ENCODE measurements around the gene ASPG.

ASPG gene

DNA sequence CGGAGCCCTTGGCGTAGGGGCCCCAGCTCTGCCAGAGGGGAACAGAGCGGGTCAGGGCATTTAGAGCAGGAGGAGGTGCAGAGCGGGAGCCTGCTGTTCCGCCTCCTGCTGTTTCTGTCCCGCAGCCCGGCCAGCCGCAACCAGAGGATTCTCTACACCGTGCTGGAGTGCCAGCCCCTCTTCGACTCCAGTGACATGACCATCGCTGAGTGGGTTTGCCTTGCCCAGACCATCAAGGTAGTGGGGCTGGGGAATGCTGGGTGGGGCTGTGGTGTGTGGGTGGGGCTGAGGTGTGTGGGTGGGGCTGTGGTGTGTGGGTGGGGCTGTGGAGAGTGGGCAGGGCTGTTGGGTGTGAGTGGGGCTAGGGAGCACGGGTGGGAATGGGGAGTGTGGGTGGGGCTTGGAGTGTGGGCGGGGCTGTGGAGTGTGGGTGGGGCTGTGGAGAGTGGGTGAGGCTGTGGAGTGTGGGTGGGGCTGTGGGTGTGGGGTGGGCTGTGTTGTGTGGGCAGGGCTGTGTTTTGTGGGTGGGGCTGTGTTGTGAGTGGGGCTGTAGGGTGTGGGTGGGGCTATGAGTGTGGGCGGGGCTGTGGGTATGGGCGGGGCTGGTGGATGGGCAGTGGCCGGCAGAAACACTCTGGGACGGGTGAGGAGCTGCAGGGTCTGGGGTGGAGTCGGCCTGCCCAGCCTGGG lies 8.0 kb downstream of the ASPG start:
- DNase-seq (ENCODE audit: low read depth): no peak

DNA sequence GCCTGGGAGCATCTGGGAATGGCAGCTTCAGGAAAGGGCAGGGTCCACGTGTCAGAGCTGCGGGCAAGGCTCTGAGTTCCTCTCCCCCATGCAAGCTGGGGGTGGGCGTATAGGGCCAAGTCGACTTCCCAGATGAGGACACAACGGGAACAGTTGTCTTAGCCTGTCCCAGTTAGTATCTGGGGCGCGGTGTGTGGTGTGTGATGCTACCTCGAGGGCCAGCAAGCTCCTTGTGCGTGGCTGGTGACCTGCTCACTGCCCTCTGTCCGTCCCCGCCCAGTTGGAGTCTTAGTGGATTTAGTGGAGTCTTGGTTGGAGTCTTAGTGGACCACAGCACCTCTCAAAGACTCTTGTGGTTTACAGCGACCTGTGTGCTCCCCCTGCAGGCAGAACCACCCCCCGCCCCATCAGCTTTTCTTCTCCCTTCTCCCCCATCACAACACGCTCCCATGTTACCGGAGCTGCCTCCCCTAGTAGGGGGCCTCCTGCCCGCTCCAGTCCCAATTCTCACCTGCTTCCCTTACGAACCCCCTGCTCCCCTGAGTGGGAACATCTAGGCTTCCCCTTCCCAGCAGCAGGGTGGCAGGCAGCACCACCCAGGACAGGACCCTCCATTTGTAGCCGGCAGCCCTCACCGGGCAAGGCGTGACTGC lies 8.7 kb downstream of the ASPG start:
- no peak for DNase-seq (ENCODE audit: low read depth)

DNA sequence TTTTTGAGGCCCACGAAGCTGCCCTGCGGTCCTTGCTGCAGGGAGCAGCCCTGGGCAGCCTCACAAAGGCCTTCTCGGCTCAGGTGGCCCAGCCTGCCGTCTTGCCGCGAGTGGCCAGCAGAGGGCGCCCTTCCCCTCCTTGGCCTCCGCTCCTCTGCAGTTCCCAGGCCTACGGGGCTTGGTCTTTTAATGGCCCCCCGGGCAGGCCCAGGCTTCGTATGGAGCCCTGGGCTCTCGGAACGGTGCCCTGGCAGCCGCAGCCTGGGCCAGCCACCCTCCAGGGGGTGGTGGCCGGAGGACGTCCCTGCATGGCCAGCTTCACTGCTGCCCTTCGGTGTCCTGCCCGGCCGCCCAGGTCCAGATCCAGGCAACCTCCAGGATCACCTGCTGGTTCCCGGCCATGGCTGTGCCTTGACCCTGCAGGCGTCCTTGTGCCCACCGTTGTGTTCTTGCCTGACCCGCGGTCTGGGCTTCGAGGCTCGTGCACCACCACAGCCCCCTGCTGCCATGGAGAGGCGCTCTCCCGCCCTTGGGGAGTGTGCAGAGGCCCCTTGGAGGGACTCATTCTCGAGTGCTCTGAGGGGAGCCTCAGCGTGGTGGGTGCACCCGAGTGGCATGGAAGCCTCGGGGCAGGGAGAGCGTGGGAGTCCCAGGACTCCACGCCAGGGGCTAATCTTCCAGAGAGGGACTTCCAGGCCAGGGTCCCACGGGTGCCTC lies 9.4 kb downstream of the ASPG start:
- DNase-seq (ENCODE audit: low read depth): peak; percentile 66

DNA sequence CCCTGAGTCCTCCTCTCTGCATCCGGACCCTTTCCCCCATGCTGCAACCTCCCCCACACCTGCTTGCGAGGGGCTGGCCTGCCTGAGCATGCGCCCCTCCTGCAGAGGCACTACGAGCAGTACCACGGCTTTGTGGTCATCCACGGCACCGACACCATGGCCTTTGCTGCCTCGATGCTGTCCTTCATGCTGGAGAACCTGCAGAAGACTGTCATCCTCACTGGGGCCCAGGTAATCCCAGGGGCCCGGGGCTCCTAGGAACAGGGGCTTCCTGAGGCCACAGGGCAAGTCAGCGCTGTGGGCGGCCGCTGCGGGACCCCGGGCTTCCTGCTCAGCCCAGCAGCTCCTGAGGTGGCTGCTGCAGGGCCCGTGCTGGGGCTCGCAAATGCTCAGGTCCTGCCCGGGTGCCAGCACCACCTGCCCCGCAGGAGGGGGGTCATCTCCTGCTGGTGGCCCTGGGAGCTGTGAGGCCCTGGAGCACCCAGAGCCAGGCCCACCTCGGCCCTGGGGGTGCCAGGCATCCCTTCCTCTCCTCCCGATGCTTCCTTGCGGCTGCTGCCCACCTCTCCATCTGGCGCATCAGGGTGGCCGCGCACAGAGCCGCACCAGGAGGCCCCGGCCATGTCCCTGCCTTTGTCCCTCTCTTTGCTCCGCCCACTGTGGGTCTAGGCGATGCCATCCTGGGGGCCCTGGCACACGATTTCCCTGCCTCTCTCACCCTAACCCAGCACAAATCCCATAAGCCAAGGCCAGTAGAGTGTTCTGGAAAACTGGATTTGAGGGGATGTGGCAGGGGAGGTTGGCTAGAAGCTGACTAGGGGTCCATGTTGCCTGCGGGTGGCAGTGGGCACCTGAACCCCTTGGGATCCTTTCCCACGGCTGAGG lies 10.2 kb downstream of the ASPG start:
- DNase-seq (ENCODE audit: low read depth): no peak

DNA sequence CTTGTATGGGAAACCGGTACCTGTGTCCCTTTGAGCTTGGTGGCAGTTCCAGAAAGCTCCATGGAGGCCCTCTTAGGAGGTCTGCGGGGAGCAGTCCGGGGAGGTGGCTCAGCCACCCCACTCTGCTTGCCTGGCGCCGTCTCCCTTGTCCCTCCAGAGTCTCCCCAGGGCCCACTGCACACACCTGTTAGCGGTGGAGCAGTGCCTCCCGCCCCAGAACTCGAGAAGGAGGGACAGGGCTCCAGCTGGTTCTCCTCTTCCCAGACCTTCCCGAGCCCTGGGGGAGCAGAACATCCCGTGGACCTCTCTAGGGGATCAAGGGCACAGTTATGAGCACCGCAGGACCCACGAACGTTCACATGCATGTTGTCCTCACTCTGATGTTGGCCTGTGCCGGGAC lies 10.8 kb downstream of the ASPG start:
- DNase-seq (ENCODE audit: low read depth): no peak

DNA sequence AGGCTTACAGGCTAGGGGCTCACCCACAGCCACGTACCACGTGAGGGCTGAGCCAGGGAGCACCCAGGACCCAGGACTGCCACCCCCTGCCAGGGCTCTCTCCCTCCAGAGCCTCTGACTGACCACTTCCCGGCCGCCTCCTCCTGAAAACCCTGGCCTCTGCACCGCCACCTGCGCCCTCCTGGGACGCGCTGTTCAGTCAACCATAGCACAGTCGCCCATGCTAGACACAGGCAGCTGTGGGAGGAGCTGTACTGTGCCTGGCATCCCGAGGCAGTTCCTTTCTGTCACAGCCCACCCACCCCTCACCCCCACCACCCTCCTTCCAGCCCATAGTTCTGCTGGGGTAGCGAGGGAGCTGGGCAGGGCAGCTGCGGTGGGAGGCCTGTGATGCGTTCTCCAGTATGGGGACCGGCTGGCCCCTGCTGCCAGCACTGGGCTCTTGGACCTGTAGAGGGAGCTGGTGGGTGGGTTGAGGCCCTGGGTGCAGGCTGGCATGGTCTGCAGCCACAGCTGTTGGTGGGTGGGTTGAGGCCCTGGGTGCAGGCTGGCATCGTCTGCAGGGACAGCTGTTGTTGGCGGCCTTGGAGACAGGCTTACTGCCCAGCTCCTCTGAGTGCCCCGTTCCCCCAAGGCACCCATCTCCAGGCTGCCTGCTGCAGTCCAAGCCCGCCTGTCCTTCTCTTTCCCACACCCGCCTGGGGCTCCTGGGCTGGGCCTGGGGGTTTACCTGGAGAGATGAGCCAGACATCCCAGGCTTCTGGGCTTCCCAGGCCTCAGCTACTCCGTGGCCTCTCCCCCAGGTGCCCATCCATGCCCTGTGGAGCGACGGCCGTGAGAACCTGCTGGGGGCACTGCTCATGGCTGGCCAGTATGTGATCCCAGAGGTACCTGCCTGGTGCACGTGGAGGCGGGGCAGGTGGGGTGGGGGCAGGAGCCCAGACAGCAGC lies 11.5 kb downstream of the ASPG start:
- no peak for DNase-seq (ENCODE audit: low read depth)

DNA sequence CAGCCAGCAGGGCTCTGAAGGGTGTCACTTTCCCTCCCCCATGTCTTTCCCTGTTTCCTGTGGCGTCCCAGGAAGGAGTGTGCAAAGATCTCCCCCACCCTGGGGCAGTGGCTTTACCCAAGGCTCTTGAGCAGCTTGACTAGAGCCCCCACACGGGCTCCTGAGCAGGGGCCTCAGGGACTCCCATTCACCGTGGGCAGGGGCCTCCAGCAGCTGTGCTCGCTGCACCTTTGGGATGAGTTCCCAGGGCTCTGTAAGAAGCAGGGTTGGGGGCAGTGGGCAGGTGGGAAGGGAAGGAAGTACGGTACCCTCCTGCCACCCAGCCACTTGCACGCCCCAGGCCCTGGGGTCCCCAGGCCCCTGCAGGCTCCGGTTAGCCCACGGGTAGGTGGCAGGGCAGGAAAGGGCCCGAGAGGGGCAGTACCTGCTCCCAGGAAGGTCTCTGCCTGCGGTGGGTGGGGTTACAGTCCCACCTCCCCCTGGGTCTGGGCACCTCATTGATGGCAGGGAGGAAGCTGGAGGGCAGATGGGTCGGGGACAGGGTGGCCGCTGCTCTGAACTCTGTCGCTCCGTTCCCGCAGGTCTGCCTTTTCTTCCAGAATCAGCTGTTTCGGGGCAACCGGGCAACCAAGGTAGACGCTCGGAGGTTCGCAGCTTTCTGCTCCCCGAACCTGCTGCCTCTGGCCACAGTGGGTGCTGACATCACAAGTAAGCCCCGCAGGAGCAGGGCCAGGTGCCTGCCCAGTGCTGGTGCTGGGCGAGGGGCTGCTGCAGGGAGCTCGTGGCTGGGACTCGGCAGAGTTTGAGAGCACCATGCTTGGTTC lies 13.0 kb downstream of the ASPG start:
- DNase-seq (ENCODE audit: low read depth): no peak

DNA sequence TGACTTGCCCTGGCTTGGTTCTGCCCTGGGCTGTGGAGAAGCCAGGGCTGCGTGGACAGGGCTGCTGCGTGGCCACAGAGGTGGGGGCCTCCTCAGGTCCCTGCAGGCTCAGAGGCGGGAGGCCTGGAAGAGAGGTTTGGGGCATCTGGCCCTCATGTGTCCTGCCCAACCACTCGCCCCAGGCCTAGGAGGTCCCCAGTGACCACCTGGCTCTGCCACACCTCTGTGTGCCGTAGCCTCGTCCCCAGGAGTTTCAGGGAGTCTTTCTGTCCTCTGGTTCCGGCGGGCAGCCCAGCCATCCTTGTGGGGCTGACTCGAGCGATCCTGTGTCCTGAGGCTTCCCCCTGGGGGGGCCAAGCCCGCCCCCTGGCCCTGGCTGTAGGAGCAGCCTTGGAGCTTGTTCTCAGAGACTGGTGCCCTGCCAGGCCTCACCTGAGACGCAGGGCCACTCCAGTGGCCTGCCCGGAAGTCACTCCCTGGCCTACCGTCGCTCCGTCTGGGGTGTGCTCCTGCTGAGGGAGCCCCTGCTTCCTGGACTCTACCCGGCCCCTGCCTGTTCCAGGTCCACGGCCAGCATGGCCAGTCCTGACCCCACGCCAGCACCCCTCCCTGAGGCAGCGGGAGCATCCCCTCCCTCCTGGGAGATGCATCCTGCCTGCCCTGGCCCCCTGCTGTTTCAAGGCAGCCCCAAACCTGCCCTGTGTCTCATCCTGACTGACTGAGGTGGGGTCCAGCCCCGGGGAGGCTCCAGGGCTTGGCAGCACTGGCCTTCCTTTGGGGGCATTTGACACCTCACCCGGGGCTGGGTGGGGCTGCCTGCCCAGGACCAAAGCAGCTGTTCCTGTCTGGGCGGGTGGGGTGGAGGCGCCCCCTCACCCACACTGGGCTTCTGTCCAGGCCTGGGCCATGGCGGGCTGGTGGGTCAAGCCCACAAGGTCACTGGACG lies 13.9 kb downstream of the ASPG start:
- DNase-seq (ENCODE audit: low read depth): no peak

DNA sequence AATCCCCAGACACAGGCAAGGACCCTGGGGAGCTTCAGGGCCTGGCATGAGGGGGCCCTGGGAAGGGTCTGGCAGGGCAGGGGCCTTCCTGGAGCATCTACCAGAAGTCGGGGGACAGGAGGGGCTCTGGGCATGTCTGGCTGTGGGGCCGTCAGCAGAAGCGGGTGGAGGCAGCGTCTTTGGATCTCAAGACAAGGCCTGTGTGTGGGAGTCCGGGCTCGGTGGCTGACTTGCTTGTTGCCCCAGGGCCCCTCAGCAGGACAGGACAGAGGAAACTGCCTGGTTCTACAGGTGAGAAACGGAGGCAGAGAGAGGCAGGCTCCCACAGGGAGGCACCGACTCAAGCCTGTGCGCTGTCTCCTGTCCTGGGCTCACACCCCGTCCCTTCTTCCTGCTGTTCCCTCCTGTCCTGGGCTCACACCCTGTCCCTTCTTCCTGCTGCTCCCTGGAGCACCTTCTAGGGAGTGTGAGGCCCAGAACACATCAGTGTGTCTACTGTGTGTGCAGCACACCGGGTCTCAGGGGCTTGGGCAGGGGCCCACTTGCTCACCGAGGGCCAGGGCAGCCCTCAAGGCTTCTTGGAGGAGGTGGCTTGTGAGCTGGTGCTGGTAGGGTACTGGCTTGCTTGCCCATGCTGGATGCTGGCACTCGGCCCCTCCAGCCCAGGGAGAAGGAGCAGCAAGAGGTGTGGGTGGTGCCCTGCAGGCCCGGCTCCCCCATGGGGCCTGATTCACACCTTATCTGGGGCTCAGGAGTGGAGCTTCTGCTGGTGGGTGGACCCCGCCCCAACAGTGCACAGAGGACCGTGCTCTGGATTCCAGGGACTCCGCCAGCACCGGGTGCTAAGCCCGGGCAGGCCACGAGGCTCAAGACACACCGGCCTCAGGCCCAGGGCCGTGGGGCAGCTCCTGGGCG lies 14.9 kb downstream of the ASPG start:
- DNase-seq (ENCODE audit: low read depth): no peak

DNA sequence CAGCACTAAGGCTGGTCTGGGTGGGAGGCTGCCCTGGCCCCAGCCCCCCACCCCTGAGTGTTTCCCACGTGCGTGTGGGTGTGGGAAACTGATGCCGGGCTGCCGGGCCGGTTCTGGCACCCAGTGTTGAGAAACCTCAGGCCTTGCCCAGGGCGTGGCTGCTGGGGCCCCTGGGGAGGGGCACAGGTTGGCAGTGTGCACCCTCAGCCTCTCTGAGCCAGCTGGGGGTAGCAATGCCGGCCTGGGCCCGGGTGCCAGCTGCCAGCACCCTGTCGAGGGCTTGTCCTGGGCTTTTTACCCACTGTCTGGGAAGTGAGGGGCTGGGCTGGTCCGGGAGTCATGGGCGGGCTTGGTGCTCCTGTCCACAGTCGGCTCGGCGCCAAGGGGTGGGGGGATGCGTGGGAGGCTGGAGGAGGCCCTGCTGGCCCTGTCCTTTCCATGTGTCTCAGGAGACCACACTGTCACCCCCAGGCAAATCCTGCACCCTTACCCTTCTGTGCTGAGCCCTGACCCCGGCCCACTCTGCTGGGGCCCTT lies 15.7 kb downstream of the ASPG start:
- DNase-seq (ENCODE audit: low read depth): no peak

DNA sequence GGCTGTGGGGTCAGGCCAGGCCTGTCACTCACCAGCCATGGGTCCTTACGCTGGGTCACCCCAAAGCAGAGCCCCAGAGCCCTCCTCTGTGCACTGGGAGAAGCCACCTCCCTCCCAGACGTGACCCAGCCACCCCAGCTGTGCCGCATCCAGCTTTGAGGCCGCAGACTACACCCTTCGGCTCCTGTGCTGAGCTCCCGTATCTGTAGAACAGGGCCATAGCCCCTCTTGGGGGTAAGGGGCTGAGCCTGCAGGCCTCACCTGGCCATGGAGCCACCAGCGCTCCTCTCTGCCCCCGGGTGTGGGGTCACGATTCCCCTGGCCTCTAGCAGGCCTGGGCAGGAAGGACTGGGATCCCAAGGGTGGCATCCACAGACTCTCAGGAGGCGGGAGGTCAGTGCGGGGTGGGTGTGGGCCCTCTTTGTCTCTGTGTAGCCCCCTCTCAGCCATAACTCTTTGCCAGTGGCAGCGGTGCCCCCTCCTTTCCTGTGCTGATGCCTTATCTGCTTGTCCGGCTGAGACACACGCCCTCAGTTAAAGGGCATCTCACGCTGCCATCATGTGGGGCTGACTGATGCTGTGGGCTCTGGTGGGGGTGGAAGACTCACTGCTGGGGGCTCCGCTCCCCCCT lies 16.3 kb downstream of the ASPG start:
- DNase-seq (ENCODE audit: low read depth): no peak

DNA sequence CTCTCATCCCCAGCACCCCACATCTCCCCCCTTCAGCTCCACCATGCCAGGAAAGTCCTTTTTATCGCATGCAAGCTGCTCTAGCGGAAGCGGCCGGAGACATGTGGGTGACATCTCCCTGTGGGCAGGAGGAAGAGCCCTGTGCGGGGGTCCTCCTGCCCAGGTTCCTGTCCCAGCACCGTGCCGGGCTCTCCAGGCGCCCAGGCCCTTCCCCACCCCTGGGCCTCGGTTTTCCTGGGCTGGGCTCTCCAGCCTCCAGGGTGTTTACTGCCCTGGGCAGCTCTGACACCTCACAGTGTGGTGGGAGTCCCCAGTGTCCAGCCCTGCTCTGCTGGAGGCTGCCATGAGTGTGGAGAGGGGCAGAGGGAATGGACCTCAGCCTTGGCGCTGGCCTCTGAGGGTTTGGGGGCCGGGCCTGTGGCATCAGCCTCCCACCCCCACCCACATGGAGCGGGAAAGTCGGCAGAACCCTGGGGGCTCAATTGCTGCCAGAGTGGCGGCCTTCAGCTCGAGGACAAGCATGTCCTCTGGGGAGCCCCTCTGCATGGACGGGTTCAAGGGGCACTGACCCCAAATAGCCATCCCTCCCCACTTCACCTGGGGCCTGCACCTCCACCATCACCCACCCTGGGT lies 16.9 kb downstream of the ASPG start:
- DNase-seq (ENCODE audit: low read depth): no peak

DNA sequence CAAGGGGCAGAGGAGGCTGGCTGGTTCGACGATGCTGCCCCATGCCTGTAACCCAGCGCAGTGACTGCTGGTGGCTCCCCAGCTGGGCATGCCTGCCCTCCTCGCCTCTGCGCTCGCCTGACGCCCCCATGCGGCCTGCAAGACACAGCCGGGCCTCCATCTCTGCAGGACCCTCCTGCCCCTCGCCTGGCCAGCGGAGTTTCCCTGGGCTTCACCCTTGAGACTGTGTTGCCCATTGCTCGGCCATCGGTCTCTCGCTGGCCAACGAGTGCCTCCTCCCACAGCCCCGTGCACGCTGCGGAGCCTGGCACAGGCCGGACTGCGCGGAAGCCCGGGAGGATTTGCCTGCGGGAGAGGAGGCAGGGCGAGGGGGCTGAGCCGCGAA lies 17.6 kb downstream of the ASPG start:
- no peak for DNase-seq (ENCODE audit: low read depth)

DNA sequence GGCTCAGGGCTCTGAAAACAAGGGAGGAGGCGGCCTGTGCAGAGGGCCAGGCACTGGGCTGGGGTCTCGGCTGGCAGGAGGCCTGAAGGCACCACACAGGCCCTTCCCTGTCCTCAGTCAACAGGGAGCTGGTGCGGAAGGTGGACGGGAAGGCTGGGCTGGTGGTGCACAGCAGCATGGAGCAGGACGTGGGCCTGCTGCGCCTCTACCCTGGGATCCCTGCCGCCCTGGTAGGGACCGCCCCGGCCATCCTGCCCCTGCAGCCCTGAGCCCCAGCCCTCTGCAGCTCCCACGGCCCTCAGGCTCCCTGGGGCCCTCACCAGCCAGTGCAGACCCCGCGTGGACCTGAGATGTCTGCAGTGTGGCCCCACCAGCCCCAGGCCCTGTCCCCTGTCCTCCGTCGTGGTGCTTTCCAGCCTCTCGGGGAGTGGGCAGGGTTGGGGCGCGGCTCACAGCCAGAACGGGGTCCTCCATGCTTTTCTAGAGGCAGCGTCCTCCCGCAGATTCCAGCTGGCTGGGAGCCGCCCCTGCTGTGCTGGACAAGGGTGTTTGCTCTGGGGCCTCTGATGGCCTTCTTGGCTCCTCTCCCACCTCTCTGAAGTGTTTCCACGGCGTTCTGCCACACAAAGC lies 18.1 kb downstream of the ASPG start:
- no peak for DNase-seq (ENCODE audit: low read depth)

DNA sequence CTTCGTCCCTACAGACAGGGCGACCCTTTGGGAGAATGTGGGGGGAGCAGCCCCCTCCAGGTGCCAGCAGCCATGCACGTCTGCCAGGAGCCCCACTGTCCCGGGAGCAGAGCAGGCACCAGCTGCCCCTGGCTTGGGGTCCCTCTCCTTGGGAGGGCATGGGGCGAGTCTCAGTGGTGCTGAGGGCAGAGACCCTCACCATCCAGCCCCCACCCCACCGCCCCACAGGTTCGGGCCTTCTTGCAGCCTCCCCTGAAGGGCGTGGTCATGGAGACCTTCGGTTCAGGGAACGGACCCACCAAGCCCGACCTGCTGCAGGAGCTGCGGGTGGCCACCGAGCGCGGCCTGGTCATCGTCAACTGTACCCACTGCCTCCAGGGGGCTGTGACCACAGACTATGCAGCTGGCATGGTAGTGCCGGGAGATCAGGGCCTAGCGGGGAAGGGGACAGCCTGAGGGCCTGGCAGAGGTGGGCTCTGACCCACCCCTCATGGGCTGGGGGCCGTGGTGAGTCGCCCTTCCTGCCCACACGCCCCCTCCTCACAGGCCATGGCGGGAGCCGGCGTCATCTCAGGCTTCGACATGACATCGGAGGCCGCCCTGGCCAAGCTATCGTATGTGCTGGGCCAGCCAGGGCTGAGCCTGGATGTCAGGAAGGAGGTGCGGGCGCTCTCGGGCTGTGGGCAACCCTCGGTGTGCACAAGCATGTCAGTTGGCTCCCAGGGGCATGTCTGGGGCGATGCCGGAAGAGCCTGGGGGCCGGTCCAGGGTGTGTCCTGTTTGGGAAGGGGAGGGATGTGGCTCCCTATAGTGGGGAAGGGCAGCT lies 18.8 kb downstream of the ASPG start:
- DNase-seq (ENCODE audit: low read depth): no peak

All from stimulated activated CD8-positive, alpha-beta memory T cell treated with anti-CD3 and anti-CD28 coated beads, Interleukin-7, amount 100 ng/mL, for 24 hours (primary cell).